Bronchial epithelial cell (primary cell): ENCODE measurements around the gene KCND2. TPM values are rescaled to one million over a fixed set of nuclear protein-coding genes. Genes with fewer than 3 reads are reported as not detected.

Experiments used
- DNase-seq: peaks from one replicate; pipeline ENCODE4 v3.0.0-alpha.2; 2010; ENCODE audit warnings: low read depth
- FAIRE-seq: peaks from 2 replicates; lab custom pipeline; 2011; peaks lifted over from hg19 to GRCh38; lab: Jason Lieb, UNC
- H3K27me3 ChIP-seq: 2 replicates; pipeline ENCODE4 v1.5.1; 2011; ENCODE audit warnings: low read length; ENCODE audit not compliant: control insufficient read depth, insufficient read depth
- H3K36me3 ChIP-seq: 2 replicates; pipeline ENCODE4 v1.5.1; 2011; ENCODE audit warnings: low read length; ENCODE audit not compliant: control insufficient read depth, insufficient read depth
- H3K4me3 ChIP-seq: 2 replicates; pipeline ENCODE4 v1.5.1; 2011; ENCODE audit warnings: mild to moderate bottlenecking, low read depth, low read length, control low read depth
- CTCF ChIP-seq: IDR thresholded peaks from 2 replicates; pipeline ENCODE4 v1.5.1; 2011; ENCODE audit warnings: mild to moderate bottlenecking, moderate library complexity, low read length, control low read depth, inconsistent platforms; ENCODE audit not compliant: insufficient read depth, severe bottlenecking
- total RNA-seq: library from RNA; depleted of rRNA; stranded (reverse); fragments of >200 nt; gene quantifications from 2 replicates; pipeline ENCODE4 v1.2.1, GENCODE V29; 2014

Gene KCND2
- total RNA-seq, 1 donor from 2014 or later, result under 0.01 TPM

GRCh38 chr7:120783273-120783672 is 510.3 kb downstream of the KCND2 start:
- Histone ChIP-seq H3K36me3 (no peaks in the 10 kb centered on the region), H3K4me3 (no peak overlapping the region), H3K27me3 (no peaks in the 10 kb centered on the region)
- DNase-seq (no peak), FAIRE-seq (no peak)
- no peak for TF ChIP-seq CTCF

GRCh38 chr7:120783721-120784120 is 510.7 kb downstream of the KCND2 start:
- no peak for TF ChIP-seq CTCF
- FAIRE-seq, result no peak

GRCh38 chr7:120785095-120785494 is 512.1 kb downstream of the KCND2 start:
- no peaks in the 10 kb centered on the region for H3K36me3 ChIP-seq
- no peak overlapping the region for H3K4me3 ChIP-seq
- no peaks in the 10 kb centered on the region for H3K27me3 ChIP-seq
- FAIRE-seq (no peak), DNase-seq (no peak)
- no peak for TF ChIP-seq CTCF

More at GRCh38 chr7:120783721-120784120, 510.7 kb downstream of the KCND2 start:
- no peaks in the 10 kb centered on the region for H3K36me3 ChIP-seq
- H3K4me3 ChIP-seq, result no peak overlapping the region
- DNase-seq, result no peak
- no peaks in the 10 kb centered on the region for H3K27me3 ChIP-seq

GRCh38 chr7:120792091-120792860 is 519.3 kb downstream of the KCND2 start:
- FAIRE-seq, result no peak
- peak; percentile 51 for DNase-seq
- Histone ChIP-seq H3K36me3 (no peaks in the 10 kb centered on the region), H3K4me3 (no peak overlapping the region), H3K27me3 (no peaks in the 10 kb centered on the region)
- peak; percentile 92 for TF ChIP-seq CTCF

GRCh38 chr7:120792861-120793130 is 519.8 kb downstream of the KCND2 start:
- Histone ChIP-seq H3K27me3 (no peaks in the 10 kb centered on the region), H3K4me3 (no peak overlapping the region), H3K36me3 (no peaks in the 10 kb centered on the region)
- DNase-seq (peak; percentile 45), FAIRE-seq (no peak)
- TF ChIP-seq CTCF, result no peak

DNA sequence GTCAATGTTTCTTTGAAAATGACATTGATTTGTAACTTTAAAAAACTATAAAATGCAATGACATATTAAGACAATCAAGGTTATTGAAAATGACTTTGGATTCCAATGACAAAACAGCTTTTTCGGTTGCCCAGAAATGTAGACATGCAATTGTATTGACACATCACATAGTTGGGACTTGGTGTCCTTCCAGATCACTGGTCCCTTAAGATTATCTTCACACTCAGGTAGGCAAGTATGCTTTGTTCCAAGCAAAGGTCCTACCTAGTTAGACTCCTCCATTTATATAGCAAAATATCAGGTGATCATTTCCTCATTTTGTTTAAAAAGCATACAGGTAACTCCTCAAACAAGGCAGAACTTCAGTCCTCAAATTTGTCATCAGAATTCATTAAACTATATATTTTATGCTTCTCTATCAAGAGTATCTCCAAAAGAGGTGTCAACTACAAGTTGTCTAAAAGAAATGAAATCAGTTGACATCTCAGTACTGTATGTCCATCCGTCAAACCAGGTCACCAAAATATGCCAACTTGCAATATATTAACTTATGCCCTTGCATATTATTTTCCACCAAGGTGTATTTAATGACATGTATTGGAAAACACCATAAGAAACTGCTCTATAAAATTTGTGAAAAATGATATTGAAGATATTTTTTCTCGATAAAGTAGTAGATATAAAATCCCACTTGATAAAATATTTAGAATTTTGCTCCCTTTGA is 520.4 kb downstream of the KCND2 start:
- DNase-seq, result no peak
- H3K27me3 ChIP-seq, result no peaks in the 10 kb centered on the region
- no peak for FAIRE-seq
- H3K4me3 ChIP-seq, result no peak overlapping the region
- TF ChIP-seq CTCF, result no peak
- no peaks in the 10 kb centered on the region for H3K36me3 ChIP-seq
